MCF 10A (cell line): ENCODE data around the gene TMEM129. TPM values are rescaled to one million over a fixed set of nuclear protein-coding genes. Genes with fewer than 3 reads are reported as not detected.

Experiments used
- BruUV-seq: library from RNA; stranded (reverse); fragments of 400-500 nt; replicated peaks from 2 replicates; lab custom pipeline; 2021; lab: Mats Ljungman, UMichigan
- CTCF ChIA-PET: fragments of 300-600 bp; sonication (Branson Sonifier 250); formaldehyde crosslinking; extraction: SDS; loops from one replicate; lab custom pipeline; 2021; ENCODE audit warnings: antibody characterized with exemption, inconsistent platforms; lab: Yijun Ruan, JAX
- POLR2A ChIA-PET: fragments of 300-600, 350-650 bp; sonication (Branson Sonifier 250); formaldehyde crosslinking; extraction: SDS; loops from one replicate; lab custom pipeline; 2020; ENCODE audit warnings: antibody characterized with exemption, inconsistent platforms; lab: Yijun Ruan, JAX
- DNase-seq: peaks from one replicate; pipeline ENCODE4 v3.0.0-alpha.2; 2018; ENCODE audit not compliant: unreplicated experiment
- H3K27ac Mint-ChIP-seq: one replicate; pipeline ENCODE4 v1.8.0; 2022; ENCODE audit warnings: mild to moderate bottlenecking, low read depth, mixed read lengths; ENCODE audit not compliant: unreplicated experiment
- H3K27me3 Mint-ChIP-seq: one replicate; pipeline ENCODE4 v1.8.0; 2022; ENCODE audit warnings: mixed read lengths; ENCODE audit not compliant: insufficient read depth, unreplicated experiment
- H3K36me3 Mint-ChIP-seq: one replicate; pipeline ENCODE4 v1.8.0; 2022; ENCODE audit warnings: mild to moderate bottlenecking, moderate library complexity, mixed read lengths; ENCODE audit not compliant: insufficient read depth, unreplicated experiment
- H3K4me1 Mint-ChIP-seq: one replicate; pipeline ENCODE4 v1.8.0; 2022; ENCODE audit warnings: mixed read lengths; ENCODE audit not compliant: insufficient read depth, unreplicated experiment
- H3K4me3 Mint-ChIP-seq: one replicate; pipeline ENCODE4 v1.8.0; 2022; ENCODE audit warnings: mild to moderate bottlenecking, moderate library complexity, mixed read lengths; ENCODE audit not compliant: unreplicated experiment
- H3K9me3 Mint-ChIP-seq: one replicate; pipeline ENCODE4 v1.8.0; 2022; ENCODE audit warnings: mixed read lengths; ENCODE audit not compliant: unreplicated experiment
- CTCF ChIP-seq: fragments of 200-600 bp; IDR thresholded peaks from one replicate; pipeline ENCODE4 v1.8.0; 2022; ENCODE audit warnings: antibody characterized with exemption, mild to moderate bottlenecking; ENCODE audit not compliant: unreplicated experiment
- intact Hi-C: fragments of 100-400 bp; cut with micrococcal nuclease; formaldehyde crosslinking; loops from 2 replicates; pipeline ENCODE4 v1.14.1; 2022
- total RNA-seq: library from RNA; stranded (reverse); gene quantifications from 2 replicates; pipeline ENCODE4 v1.2.3, GENCODE V29; 2022

Gene TMEM129
- total RNA-seq, 1 experiment from 2014 or later: 38.3 TPM

DNA sequence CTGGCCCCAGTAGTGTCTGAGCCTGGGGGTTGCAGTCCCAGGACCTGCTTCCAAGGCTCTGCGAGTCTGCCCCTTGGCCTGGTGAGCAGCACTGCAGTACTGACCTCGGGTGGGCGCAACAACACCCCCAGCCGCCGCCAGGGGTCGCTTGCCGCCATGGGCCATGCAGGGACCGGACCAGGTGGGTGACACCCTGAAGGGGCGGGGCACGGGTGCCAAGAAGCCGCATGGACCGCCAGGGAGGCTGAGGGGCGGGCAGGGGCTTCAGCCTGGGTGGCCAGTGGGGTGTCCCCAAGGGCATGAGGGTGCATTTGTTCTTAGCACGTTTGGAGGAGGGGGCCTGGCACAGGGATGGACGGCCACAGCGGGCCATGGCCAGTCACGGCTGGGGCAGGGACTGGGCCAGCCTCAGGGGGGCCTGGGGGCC is 25.2 kb upstream of the TMEM129 start:
- DNase-seq: peak; percentile 64
- Mint-ChIP-seq H3K4me3 (no peak overlapping the region), H3K9me3 (no peaks in the 10 kb centered on the region), H3K36me3 (peaks cover 27% of the 10 kb centered on the region), H3K4me1 (no peaks in the 10 kb centered on the region), H3K27ac (no peak overlapping the region), H3K27me3 (no peaks in the 10 kb centered on the region)
- intact Hi-C loops: loop anchor here (5.0 kb wide), 1 partner anchor 46 kb away; the partner anchor contains the start of gene FGFR3
- BruUV-seq: no TSS peak
- POLR2A ChIA-PET: interaction anchor here (0.8 to 1.5 kb wide), 2 partner anchors 64 to 109 kb away, joined by 3 to 4 read pairs; no protein-coding TSS in a partner anchor
- CTCF ChIA-PET: interaction anchor here (0.6 to 7.7 kb wide), 9 partner anchors 12 to 163 kb away, joined by 3 to 151 read pairs (median 5); no protein-coding TSS in a partner anchor
- TF ChIP-seq CTCF: peak; percentile 86

DNA sequence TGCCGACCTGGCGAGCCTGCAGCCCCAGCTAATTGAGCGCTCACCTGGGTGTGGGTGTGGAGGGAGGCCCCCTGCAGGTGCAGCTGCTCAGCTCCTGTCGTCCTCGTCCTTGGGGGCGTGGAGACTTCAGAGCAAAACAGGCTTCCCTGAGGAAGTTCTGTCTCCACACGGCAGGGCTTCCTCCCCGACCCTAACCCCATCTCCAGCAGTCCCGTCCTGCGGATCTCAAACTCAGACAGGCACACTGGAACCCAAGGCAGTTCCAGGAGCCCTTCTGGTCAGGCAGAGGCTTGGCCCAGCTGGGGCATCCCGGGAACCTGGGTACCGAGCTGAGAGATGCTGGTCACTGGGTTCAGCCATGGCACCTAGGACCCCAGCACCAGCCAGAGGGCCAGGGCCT is 24.6 kb upstream of the TMEM129 start:
- intact Hi-C loops: loop anchor here (5.0 kb wide), 1 partner anchor 47 kb away; the partner anchor contains the start of gene FGFR3
- Mint-ChIP-seq H3K4me1 (no peaks in the 10 kb centered on the region), H3K36me3 (peaks cover 32% of the 10 kb centered on the region), H3K9me3 (no peaks in the 10 kb centered on the region), H3K27me3 (no peaks in the 10 kb centered on the region), H3K4me3 (no peak overlapping the region), H3K27ac (no peak overlapping the region)
- CTCF ChIA-PET: interaction anchor here (0.5 to 7.7 kb wide), 14 partner anchors 13 to 1310 kb away, joined by 3 to 151 read pairs (median 4); no protein-coding TSS in a partner anchor
- no peak for DNase-seq
- no TSS peak for BruUV-seq
- no peak for TF ChIP-seq CTCF
- POLR2A ChIA-PET: interaction anchor here (1.5 kb wide), 1 partner anchor 64 kb away, joined by 4 read pairs; no protein-coding TSS in a partner anchor

DNA sequence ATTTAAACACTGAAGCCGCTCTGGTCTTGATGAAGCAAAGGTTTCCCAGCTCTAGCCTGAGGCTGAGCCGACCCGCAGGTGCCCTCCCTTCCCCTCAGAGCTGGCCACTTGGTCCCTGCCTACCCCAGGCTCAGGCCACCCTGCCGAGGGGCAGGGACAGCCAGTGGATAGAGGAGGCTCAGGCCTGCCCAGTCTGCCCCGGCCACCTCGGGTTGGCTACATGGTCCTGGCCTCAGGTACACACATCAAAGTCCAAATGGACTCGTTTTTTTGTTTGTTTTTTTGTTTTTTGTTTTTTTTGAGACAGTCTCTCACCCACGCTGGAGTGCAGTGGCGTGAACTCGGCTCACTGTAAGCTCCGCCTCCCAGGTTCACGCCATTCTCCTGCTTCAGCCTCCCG is 24.0 kb upstream of the TMEM129 start:
- Mint-ChIP-seq H3K4me3 (no peak overlapping the region), H3K9me3 (no peaks in the 10 kb centered on the region), H3K4me1 (no peaks in the 10 kb centered on the region), H3K27ac (no peak overlapping the region), H3K36me3 (peaks cover 37% of the 10 kb centered on the region), H3K27me3 (no peaks in the 10 kb centered on the region)
- DNase-seq: no peak
- ChIA-PET POLR2A (interaction anchor here (1.5 kb wide), 1 partner anchor 65 kb away, joined by 4 read pairs; no protein-coding TSS in a partner anchor), CTCF (interaction anchor here (0.5 to 7.7 kb wide), 16 partner anchors 12 to 1310 kb away, joined by 3 to 151 read pairs (median 4); no protein-coding TSS in a partner anchor)
- BruUV-seq: no TSS peak
- no peak for TF ChIP-seq CTCF
- intact Hi-C loops: loop anchor here (5.0 kb wide), 1 partner anchor 47 kb away; the partner anchor contains the start of gene FGFR3

DNA sequence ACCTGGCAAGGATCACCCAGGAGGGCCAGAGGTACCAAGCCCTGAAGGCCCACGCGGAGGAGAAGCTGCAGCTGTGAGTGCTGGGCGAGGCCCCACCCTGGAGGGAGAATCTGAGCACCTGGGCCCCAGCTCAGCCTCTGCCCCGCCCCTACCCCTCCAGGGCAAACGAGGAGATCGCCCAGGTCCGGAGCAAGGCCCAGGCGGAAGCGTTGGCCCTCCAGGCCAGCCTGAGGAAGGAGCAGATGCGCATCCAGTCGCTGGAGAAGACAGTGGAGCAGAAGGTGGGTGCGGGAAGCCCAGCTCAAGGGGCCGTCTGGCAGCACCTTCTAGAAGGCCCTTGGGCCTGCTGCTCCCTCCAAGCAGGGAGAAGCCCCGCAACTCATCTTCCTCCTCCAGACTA is 23.4 kb upstream of the TMEM129 start:
- peaks cover 37% of the 10 kb centered on the region for H3K36me3 Mint-ChIP-seq
- CTCF ChIA-PET: interaction anchor here (0.7 to 7.7 kb wide), 7 partner anchors 12 to 155 kb away, joined by 3 to 151 read pairs (median 4); no protein-coding TSS in a partner anchor
- H3K9me3 Mint-ChIP-seq: no peaks in the 10 kb centered on the region
- no TSS peak for BruUV-seq
- POLR2A ChIA-PET: no interaction called here
- intact Hi-C loops: no loop called here
- TF ChIP-seq CTCF: no peak
- no peak overlapping the region for H3K27ac Mint-ChIP-seq
- H3K4me3 Mint-ChIP-seq: no peak overlapping the region
- no peaks in the 10 kb centered on the region for H3K4me1 Mint-ChIP-seq
- DNase-seq: no peak
- H3K27me3 Mint-ChIP-seq: no peaks in the 10 kb centered on the region
